Activated naive CD4-positive, alpha-beta T cell treated with anti-CD3 and anti-CD28 coated beads, Interleukin-2, amount 50 U/mL, for 24 hours (primary cell): Measurements from ENCODE around the gene CYBA.

Experiments
- H3K27ac Mint-ChIP-seq: one replicate; pipeline ENCODE4 v1.8.0; 2021; ENCODE audit warnings: mild to moderate bottlenecking, mixed read lengths
- H3K27me3 Mint-ChIP-seq: one replicate; pipeline ENCODE4 v1.8.0; 2021; ENCODE audit warnings: mixed read lengths
- H3K36me3 Mint-ChIP-seq: one replicate; pipeline ENCODE4 v1.8.0; 2021; ENCODE audit warnings: mixed read lengths
- H3K4me1 Mint-ChIP-seq: one replicate; pipeline ENCODE4 v1.8.0; 2021; ENCODE audit warnings: mixed read lengths
- H3K4me3 Mint-ChIP-seq: one replicate; pipeline ENCODE4 v1.8.0; 2021; ENCODE audit warnings: mild to moderate bottlenecking, mixed read lengths
- H3K9me3 Mint-ChIP-seq: one replicate; pipeline ENCODE4 v1.8.0; 2021; ENCODE audit warnings: mixed read lengths

The CYBA gene

GRCh38 chr16:88634141-88634993 is 16.5 kb downstream of the CYBA start:
- Mint-ChIP-seq H3K4me1 (peaks cover 35% of the 10 kb centered on the region), H3K4me3 (peak overlapping the region; percentile 74), H3K27ac (no peak overlapping the region), H3K27me3 (peaks cover 1% of the 10 kb centered on the region), H3K9me3 (no peaks in the 10 kb centered on the region), H3K36me3 (peaks cover 2% of the 10 kb centered on the region)

GRCh38 chr16:88633684-88634140 is 17.1 kb downstream of the CYBA start:
- peaks cover 32% of the 10 kb centered on the region for H3K4me1 Mint-ChIP-seq
- H3K4me3 Mint-ChIP-seq: peak overlapping the region; percentile 65
- peaks cover 2% of the 10 kb centered on the region for H3K36me3 Mint-ChIP-seq
- H3K27me3 Mint-ChIP-seq: peaks cover 1% of the 10 kb centered on the region
- H3K9me3 Mint-ChIP-seq: no peaks in the 10 kb centered on the region
- H3K27ac Mint-ChIP-seq: no peak overlapping the region

GRCh38 chr16:88632587-88632930 is 18.3 kb downstream of the CYBA start:
- peaks cover 1% of the 10 kb centered on the region for H3K27me3 Mint-ChIP-seq
- no peak overlapping the region for H3K4me3 Mint-ChIP-seq
- no peak overlapping the region for H3K27ac Mint-ChIP-seq
- no peaks in the 10 kb centered on the region for H3K9me3 Mint-ChIP-seq
- H3K4me1 Mint-ChIP-seq: peaks cover 21% of the 10 kb centered on the region
- peaks cover 2% of the 10 kb centered on the region for H3K36me3 Mint-ChIP-seq

DNA sequence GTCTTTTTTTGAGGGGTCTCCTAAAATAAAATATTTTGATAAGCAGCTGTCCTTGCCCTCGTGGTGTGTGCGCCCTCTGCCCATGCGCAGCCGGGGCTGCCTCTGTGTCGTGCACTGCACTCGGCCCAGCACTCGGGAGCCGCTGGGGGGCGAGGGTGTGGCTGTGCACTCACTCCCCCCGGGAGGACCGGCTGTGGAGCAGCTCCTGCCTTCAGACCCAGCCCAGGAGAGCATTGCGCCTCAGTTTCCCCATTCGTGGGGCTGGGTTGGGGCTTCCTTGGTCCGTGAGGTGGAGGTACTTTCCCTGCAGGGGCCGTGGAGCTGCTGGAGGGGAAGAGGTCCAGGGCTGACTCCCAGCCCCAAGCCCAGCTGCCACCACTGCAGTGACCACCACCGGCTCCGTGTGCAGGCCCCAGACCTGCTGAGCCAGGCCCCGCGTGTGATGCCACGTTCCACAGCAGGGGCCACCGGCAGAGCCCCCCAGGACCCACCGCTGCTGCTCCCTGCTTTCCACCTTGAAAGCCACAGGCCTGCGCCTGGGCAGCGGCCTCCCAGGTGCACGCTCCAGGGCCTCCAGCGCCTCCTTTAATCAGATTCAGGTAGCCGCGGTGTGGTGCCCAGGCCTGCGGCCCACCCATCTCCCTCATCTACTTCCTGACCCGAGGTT is 18.8 kb downstream of the CYBA start:
- no peaks in the 10 kb centered on the region for H3K9me3 Mint-ChIP-seq
- H3K4me3 Mint-ChIP-seq: no peak overlapping the region
- H3K36me3 Mint-ChIP-seq: peaks cover 2% of the 10 kb centered on the region
- no peaks in the 10 kb centered on the region for H3K27me3 Mint-ChIP-seq
- H3K4me1 Mint-ChIP-seq: peaks cover 16% of the 10 kb centered on the region
- H3K27ac Mint-ChIP-seq: no peak overlapping the region

DNA sequence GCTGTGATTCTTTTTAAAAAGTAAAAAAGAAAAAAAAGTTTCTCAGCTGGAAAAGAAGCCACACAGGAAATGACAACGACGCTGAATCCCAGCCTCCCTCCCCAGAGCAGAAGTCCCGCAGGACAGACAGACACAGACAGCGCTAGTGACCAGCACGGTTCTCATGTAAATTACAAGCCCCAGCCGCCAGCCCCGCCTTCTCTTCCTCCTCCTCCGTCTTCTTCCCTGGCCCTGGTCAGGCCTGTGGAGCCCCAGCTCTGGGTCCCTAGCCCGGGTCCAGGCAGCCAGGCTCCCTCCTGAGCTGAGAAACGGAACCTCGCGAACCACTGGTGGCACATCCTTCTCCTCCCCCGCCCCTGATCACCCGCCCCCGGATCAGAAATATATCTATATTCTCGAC is 19.5 kb downstream of the CYBA start:
- H3K27me3 Mint-ChIP-seq: no peaks in the 10 kb centered on the region
- H3K4me3 Mint-ChIP-seq: no peak overlapping the region
- H3K27ac Mint-ChIP-seq: no peak overlapping the region
- no peaks in the 10 kb centered on the region for H3K9me3 Mint-ChIP-seq
- H3K4me1 Mint-ChIP-seq: peaks cover 15% of the 10 kb centered on the region
- peaks cover 2% of the 10 kb centered on the region for H3K36me3 Mint-ChIP-seq

DNA sequence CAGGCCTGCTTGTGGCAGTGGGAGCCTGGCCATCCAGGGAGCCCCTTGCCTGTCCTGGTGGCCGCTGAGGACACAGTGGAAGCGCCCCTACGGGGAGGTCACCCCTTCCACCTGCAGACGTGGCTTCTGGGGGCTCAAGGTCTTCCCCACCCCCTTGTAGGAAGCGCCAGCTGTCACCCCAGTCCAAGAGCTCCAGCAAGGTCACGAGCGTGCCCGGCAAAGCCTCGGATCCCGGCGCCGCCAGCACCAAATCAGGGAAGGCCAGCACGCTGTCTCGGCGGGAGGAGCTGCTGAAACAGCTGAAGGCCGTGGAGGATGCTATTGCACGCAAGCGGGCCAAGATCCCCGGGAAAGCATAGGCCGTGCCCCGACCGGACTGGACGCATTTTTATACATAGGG is 19.9 kb downstream of the CYBA start:
- no peak overlapping the region for H3K27ac Mint-ChIP-seq
- no peaks in the 10 kb centered on the region for H3K27me3 Mint-ChIP-seq
- H3K9me3 Mint-ChIP-seq: no peaks in the 10 kb centered on the region
- peaks cover 2% of the 10 kb centered on the region for H3K36me3 Mint-ChIP-seq
- peaks cover 10% of the 10 kb centered on the region for H3K4me1 Mint-ChIP-seq
- H3K4me3 Mint-ChIP-seq: no peak overlapping the region

DNA sequence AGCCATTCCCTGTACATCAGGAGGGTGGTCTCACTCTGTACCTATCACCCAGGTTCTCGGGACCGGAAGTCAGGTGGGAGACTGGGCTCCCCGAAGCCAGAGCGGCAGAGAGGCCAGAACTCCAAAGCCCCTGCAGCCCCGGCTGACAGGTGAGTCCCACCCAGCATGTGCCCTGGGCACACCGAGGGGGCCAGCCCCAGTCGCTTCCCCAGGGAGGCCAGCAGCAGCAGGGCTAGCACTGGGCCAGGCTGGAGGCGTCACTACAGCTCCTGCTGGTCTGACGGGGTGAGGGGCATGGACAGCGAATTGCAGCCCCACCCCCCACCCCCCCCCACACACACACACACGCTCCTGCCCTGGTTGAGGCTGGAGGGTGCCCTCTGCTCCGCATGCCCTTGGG is 20.4 kb downstream of the CYBA start:
- Mint-ChIP-seq H3K27me3 (no peaks in the 10 kb centered on the region), H3K27ac (no peak overlapping the region), H3K4me1 (peaks cover 9% of the 10 kb centered on the region), H3K4me3 (no peak overlapping the region), H3K9me3 (no peaks in the 10 kb centered on the region), H3K36me3 (peaks cover 2% of the 10 kb centered on the region)

DNA sequence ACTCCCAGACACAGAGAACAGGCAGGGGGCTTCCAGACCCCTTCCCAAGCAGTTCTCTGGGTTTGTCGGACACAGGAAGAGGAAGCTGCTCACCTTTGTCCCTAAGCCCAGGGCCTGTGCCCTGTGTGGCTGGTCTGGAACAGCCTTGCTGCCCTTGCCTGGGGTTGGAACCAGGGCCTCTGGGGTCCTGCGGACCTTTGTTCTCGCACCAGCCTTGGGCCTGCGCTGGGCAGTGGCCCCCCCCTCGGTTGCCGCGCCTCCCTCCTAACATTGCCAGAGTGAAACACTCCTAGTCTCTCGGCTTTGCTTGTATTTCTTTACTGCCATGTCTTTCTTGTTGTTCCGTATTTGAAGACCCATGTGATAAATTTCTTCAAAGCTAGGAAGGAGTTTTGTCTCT is 21.0 kb downstream of the CYBA start:
- H3K4me3 Mint-ChIP-seq: no peak overlapping the region
- H3K9me3 Mint-ChIP-seq: no peaks in the 10 kb centered on the region
- peak overlapping the region; percentile 27 for H3K27ac Mint-ChIP-seq
- H3K27me3 Mint-ChIP-seq: no peaks in the 10 kb centered on the region
- H3K4me1 Mint-ChIP-seq: peaks cover 5% of the 10 kb centered on the region
- H3K36me3 Mint-ChIP-seq: peaks cover 2% of the 10 kb centered on the region

GRCh38 chr16:88628512-88628974 is 22.3 kb downstream of the CYBA start:
- Mint-ChIP-seq H3K4me3 (no peak overlapping the region), H3K4me1 (peaks cover 5% of the 10 kb centered on the region), H3K9me3 (no peaks in the 10 kb centered on the region), H3K36me3 (peaks cover 2% of the 10 kb centered on the region), H3K27ac (no peak overlapping the region), H3K27me3 (no peaks in the 10 kb centered on the region)

GRCh38 chr16:88627531-88628411 is 23.1 kb downstream of the CYBA start:
- H3K36me3 Mint-ChIP-seq: peaks cover 4% of the 10 kb centered on the region
- peak overlapping the region; percentile 30 for H3K27ac Mint-ChIP-seq
- no peaks in the 10 kb centered on the region for H3K4me1 Mint-ChIP-seq
- H3K9me3 Mint-ChIP-seq: no peaks in the 10 kb centered on the region
- H3K4me3 Mint-ChIP-seq: no peak overlapping the region
- no peaks in the 10 kb centered on the region for H3K27me3 Mint-ChIP-seq

DNA sequence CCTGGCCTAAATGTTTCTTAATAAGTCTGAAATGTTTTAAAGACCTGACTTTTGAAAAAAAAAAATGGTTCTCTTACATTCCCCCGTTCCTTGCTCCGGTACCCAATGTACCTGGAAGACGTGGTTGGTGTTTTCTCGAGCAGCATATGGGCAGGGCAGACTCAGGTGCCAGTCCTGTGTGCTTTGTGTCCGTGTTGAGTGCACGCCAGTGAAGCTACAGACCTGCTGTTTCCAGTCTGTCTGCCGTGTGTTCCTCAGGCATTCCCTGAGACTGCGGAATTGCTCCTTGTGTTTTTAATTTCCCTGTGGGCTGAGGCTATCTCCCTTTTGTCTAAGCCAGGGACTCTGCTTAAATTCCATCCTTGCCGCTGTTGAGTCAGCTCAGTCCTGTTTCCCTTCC is 24.2 kb downstream of the CYBA start:
- H3K27ac Mint-ChIP-seq: no peak overlapping the region
- peaks cover 7% of the 10 kb centered on the region for H3K36me3 Mint-ChIP-seq
- H3K27me3 Mint-ChIP-seq: no peaks in the 10 kb centered on the region

DNA sequence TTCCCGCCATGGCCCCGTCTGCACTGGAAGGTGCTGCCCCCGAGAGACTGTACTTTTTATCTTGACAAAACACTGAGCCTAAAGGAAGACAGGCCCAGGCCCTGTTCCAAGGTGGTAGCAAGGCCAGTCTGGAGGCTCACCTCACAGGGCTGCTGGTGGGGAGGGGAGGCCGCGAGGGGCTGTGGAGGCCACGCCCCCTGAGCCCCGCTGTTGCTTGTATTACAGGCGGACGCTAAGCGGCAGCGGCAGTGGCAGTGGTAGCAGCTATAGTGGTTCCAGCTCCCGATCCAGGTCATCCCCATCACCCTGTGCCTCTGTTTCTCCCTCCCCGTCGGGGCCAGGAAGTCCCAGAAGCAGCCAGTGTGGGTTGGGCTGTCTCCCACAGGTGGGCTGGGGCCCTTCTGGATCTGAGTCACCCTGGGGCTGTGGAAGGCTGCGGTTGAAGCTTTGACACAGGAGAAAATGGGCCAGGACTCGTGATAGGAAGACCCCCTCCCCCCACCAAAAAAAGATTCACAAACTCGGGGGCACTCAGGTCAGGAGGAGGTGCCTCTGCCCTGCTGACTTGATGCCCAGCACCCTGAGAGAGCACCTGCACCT is 25.8 kb downstream of the CYBA start:
- H3K9me3 Mint-ChIP-seq: no peaks in the 10 kb centered on the region
- peaks cover 5% of the 10 kb centered on the region for H3K36me3 Mint-ChIP-seq
- H3K4me3 Mint-ChIP-seq: no peak overlapping the region
- H3K4me1 Mint-ChIP-seq: peaks cover 6% of the 10 kb centered on the region
- H3K27ac Mint-ChIP-seq: no peak overlapping the region
- no peaks in the 10 kb centered on the region for H3K27me3 Mint-ChIP-seq

More for the DNA sequence above, 24.2 kb downstream of the CYBA start:
- no peak overlapping the region for H3K4me3 Mint-ChIP-seq
- no peaks in the 10 kb centered on the region for H3K4me1 Mint-ChIP-seq
- H3K9me3 Mint-ChIP-seq: no peaks in the 10 kb centered on the region

GRCh38 chr16:88624481-88624880 is 26.4 kb downstream of the CYBA start:
- H3K4me3 Mint-ChIP-seq: no peak overlapping the region
- peaks cover 12% of the 10 kb centered on the region for H3K4me1 Mint-ChIP-seq
- H3K36me3 Mint-ChIP-seq: peaks cover 5% of the 10 kb centered on the region
- H3K27me3 Mint-ChIP-seq: no peaks in the 10 kb centered on the region
- no peaks in the 10 kb centered on the region for H3K9me3 Mint-ChIP-seq
- H3K27ac Mint-ChIP-seq: no peak overlapping the region

- Mint-ChIP-seq H3K36me3 (peaks cover 5% of the 10 kb centered on the region), H3K27me3 (no peaks in the 10 kb centered on the region), H3K9me3 (no peaks in the 10 kb centered on the region), H3K4me3 (no peak overlapping the region), H3K27ac (no peak overlapping the region), H3K4me1 (peaks cover 18% of the 10 kb centered on the region)
Measured at GRCh38 chr16:88623858-88624257, 27.0 kb downstream of the CYBA start.

GRCh38 chr16:88622866-88623265 is 28.0 kb downstream of the CYBA start:
- peaks cover 5% of the 10 kb centered on the region for H3K36me3 Mint-ChIP-seq
- H3K27me3 Mint-ChIP-seq: no peaks in the 10 kb centered on the region
- peaks cover 24% of the 10 kb centered on the region for H3K4me1 Mint-ChIP-seq
- H3K27ac Mint-ChIP-seq: no peak overlapping the region
- H3K9me3 Mint-ChIP-seq: no peaks in the 10 kb centered on the region
- H3K4me3 Mint-ChIP-seq: no peak overlapping the region
